ENCODE results near the gene LYG2. TPM values are rescaled to one million over a fixed set of nuclear protein-coding genes. Genes with fewer than 3 reads are reported as not detected.
A peak's percentile ranks its signal among the peaks of the same experiment; 100 is the strongest.
"Not testable (repeated sequence)": the region's sequence is repeated elsewhere in the genome, so short reads cannot be mapped to it uniquely, and the experiment has no call there.

Gene LYG2
- total and polyA plus RNA-seq, 5 donors from 2014 or later, result not detected

DNA sequence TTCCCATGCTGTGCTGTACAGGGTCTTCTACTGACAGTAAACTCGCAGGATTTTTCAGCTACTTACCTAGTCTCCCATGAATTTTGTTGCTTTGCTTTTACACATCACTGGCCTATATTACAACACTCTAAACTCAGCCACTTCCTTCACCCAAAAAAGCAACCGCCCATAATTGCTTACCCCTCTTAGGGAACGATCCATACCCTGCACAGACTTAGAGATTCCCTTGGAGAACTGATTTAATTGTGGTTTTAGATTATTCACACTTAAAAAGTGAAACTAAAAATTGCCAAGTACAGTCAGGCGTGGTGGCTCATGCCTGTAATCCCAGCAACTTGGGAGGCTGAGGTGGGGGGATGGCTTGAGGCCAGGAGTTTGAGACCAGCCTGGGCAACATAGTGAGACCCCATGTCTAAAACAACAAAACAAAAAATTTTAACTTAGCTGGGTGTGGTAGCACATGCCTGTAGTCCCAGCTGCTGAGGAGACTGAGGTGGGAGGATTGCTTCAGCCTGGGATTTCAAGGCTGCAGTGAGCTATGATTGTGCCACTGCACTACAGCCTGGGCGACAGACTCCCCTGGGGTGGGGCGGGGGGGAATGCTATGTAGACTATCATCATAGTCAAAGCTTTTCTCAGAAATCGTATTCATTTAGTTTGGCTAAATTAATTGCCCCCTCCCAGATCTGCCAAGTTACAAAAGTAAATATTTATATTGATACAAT is 55.2 kb downstream of the LYG2 start:
- H3K4me3 Mint-ChIP-seq, result no peak overlapping the region
- Histone ChIP-seq H3K9me3 (ENCODE audit: control insufficient read depth in 2 of 2, low read length in 2 of 2) (no peaks in the 10 kb centered on the region), H3K4me3 (ENCODE audit: low read depth, low read length) (no peak overlapping the region), H3K27me3 (ENCODE audit: control insufficient read depth, insufficient read depth, low read length) (no peaks in the 10 kb centered on the region), H3K27ac (ENCODE audit: insufficient read depth, low read length, poor library complexity, severe bottlenecking) (no peak overlapping the region), H3K4me1 (ENCODE audit: control insufficient read depth, insufficient read depth, low read length, poor library complexity, severe bottlenecking) (no peaks in the 10 kb centered on the region), H3K36me3 (ENCODE audit: control insufficient read depth, insufficient read depth, low read length) (peaks cover 23% of the 10 kb centered on the region)
- H3K27me3 Mint-ChIP-seq, result no peaks in the 10 kb centered on the region
- no peak for ATAC-seq (ENCODE audit: low read depth in 2 of 2)
- DNase-seq, result no peak
- H3K4me1 Mint-ChIP-seq, result peaks cover 0 to 3% (median under 1%) of the 10 kb centered on the region in 4 donors
- no peaks in the 10 kb centered on the region for H3K9me3 Mint-ChIP-seq
- peaks cover 17% of the 10 kb centered on the region for H3K36me3 Mint-ChIP-seq
- peak overlapping the region; percentile 46 to 64 (median 56) for H3K27ac Mint-ChIP-seq

- no peaks in the 10 kb centered on the region for H3K9me3 ChIP-seq (ENCODE audit: control insufficient read depth in 2 of 2, low read length in 2 of 2)
- no peak overlapping the region for H3K4me3 ChIP-seq (ENCODE audit: low read depth, low read length)
- H3K36me3 ChIP-seq (ENCODE audit: control insufficient read depth, insufficient read depth, low read length), result peaks cover 35% of the 10 kb centered on the region
- H3K27ac ChIP-seq (ENCODE audit: insufficient read depth, low read length, poor library complexity, severe bottlenecking), result no peak overlapping the region
- no peaks in the 10 kb centered on the region for H3K4me1 ChIP-seq (ENCODE audit: control insufficient read depth, insufficient read depth, low read length, poor library complexity, severe bottlenecking)
- DNase-seq, result no peak
- no peaks in the 10 kb centered on the region for H3K27me3 ChIP-seq (ENCODE audit: control insufficient read depth, insufficient read depth, low read length)
- no peaks in the 10 kb centered on the region for H3K9me3 Mint-ChIP-seq
- ATAC-seq (ENCODE audit: low read depth in 2 of 2), result no peak
- H3K27me3 Mint-ChIP-seq, result no peaks in the 10 kb centered on the region
- H3K4me3 Mint-ChIP-seq, result no peak overlapping the region
- H3K27ac Mint-ChIP-seq, result peak overlapping the region in 1 of 3 donors; percentile 64
- H3K4me1 Mint-ChIP-seq, result peaks cover 0 to 3% (median under 1%) of the 10 kb centered on the region in 4 donors
- H3K36me3 Mint-ChIP-seq, result peaks cover 23% of the 10 kb centered on the region
Measured at GRCh38 chr2:99198103-99198841, 57.2 kb downstream of the LYG2 start.

DNA sequence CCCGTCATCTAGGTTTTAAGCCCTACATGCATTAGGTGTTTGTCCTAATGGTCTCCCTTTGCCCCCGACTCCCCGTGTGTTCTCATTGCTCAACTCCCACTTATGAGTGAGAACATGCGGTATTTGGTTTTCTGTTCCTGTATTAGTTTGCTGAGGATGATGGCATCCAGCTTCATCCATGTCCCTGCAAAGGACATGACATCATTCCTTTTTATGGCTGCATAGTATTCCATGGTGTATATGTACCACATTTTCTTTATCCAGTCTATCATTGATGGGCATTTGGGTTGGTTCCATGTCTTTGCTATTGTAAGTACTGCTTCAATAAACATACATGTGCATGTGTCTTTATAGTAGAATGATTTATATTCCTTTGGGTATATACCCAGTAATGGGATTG is 63.1 kb downstream of the LYG2 start:
- H3K27ac Mint-ChIP-seq, result not testable (repeated sequence)
- peaks cover 66% of the 10 kb centered on the region for H3K36me3 ChIP-seq (ENCODE audit: control insufficient read depth, insufficient read depth, low read length)

More for the DNA sequence above, 63.1 kb downstream of the LYG2 start:
- H3K36me3 Mint-ChIP-seq, result peaks cover 44% of the 10 kb centered on the region
- ATAC-seq (ENCODE audit: low read depth in 2 of 2); DNase-seq; H3K27me3 ChIP-seq (ENCODE audit: control insufficient read depth, insufficient read depth, low read length); H3K9me3 ChIP-seq (ENCODE audit: control insufficient read depth in 2 of 2, low read length in 2 of 2); H3K9me3 Mint-ChIP-seq; H3K27me3 Mint-ChIP-seq; H3K27ac ChIP-seq (ENCODE audit: insufficient read depth, low read length, poor library complexity, severe bottlenecking); H3K4me3 Mint-ChIP-seq; H3K4me1 ChIP-seq (ENCODE audit: control insufficient read depth, insufficient read depth, low read length, poor library complexity, severe bottlenecking); H3K4me3 ChIP-seq (ENCODE audit: low read depth, low read length): not testable (repeated sequence)
- H3K4me1 Mint-ChIP-seq, result peaks cover 5 to 21% (median 11%) of the 10 kb centered on the region in 4 donors

Other genes starting within 250 kb of the LYG2 start
- gene C2orf15, start 114.0 kb downstream of the LYG2 start, total RNA-seq, result 2.0 TPM
- 1 to 10 TPM; 2.1 to 5.4 (median 3.2) TPM for gene C2orf15, start 114.0 kb downstream of the LYG2 start, polyA plus RNA-seq
- 7.7 TPM for gene TSGA10, start 100.7 kb downstream of the LYG2 start, total RNA-seq
- 10 to 100 TPM in 3 of 4 donors, 1 to 10 TPM in 1; 9.1 to 17.2 (median 14.6) TPM for gene TSGA10, start 100.7 kb downstream of the LYG2 start, polyA plus RNA-seq
- 11.5 TPM for gene LIPT1, start 100.7 kb downstream of the LYG2 start, total RNA-seq
- 10 to 100 TPM; 17.2 to 27.4 (median 25.6) TPM for gene LIPT1, start 100.7 kb downstream of the LYG2 start, polyA plus RNA-seq
- 32.1 TPM for gene MITD1, start 74.6 kb downstream of the LYG2 start, total RNA-seq
- gene MITD1, start 74.6 kb downstream of the LYG2 start, polyA plus RNA-seq, result 10 to 100 TPM; 49.8 to 69.1 (median 52.8) TPM
- 13.9 TPM for gene MRPL30, start 74.5 kb downstream of the LYG2 start, total RNA-seq
- gene MRPL30, start 74.5 kb downstream of the LYG2 start, polyA plus RNA-seq, result 10 to 100 TPM; 15.8 to 19.8 (median 17.2) TPM
- 2.0 TPM for gene LYG1, start 45.5 kb upstream of the LYG2 start, total RNA-seq
- under 1 TPM in 1 of 4 donors, not detected in 3; 0.46 TPM for gene LYG1, start 45.5 kb upstream of the LYG2 start, polyA plus RNA-seq
- 15.1 TPM for gene TXNDC9, start 80.7 kb upstream of the LYG2 start, total RNA-seq
- 10 to 100 TPM; 57.6 to 83.6 (median 72.8) TPM for gene TXNDC9, start 80.7 kb upstream of the LYG2 start, polyA plus RNA-seq
- gene EIF5B, start 81.7 kb upstream of the LYG2 start, total RNA-seq, result 38.0 TPM
- 1 to 10 TPM; 2.9 to 4.6 (median 4.0) TPM for gene EIF5B, start 81.7 kb upstream of the LYG2 start, polyA plus RNA-seq
- 60.3 TPM for gene REV1, start 234.4 kb upstream of the LYG2 start, total RNA-seq
- 10 to 100 TPM; 12.4 to 18.6 (median 16.9) TPM for gene REV1, start 234.4 kb upstream of the LYG2 start, polyA plus RNA-seq